NCI-H2196 treated with DMSO at 0.1 percent for 48 hours (cell line): ENCODE results near the gene FER.

ENCODE experiments used
- DNase-seq: peaks from one replicate; lab custom pipeline; 2025; ENCODE audit not compliant: unreplicated experiment; lab: John Stamatoyannopoulos, UW

FER gene

GRCh38 chr5:109225716-109226625, 478.3 kb downstream of the FER start:
- no peak for DNase-seq

GRCh38 chr5:109230369-109230768, 482.7 kb downstream of the FER start:
- no peak for DNase-seq

GRCh38 chr5:109231331-109231730, 483.6 kb downstream of the FER start:
- no peak for DNase-seq

- no peak for DNase-seq
Observed at GRCh38 chr5:109234381-109234780, 486.7 kb downstream of the FER start.

GRCh38 chr5:109239456-109239855, 491.8 kb downstream of the FER start:
- no peak for DNase-seq

GRCh38 chr5:109242518-109242917, 494.8 kb downstream of the FER start:
- DNase-seq, result no peak

- no peak for DNase-seq
Observed at GRCh38 chr5:109246395-109246794, 498.7 kb downstream of the FER start.
